Subcutaneous adipose tissue (tissue), 4 donors: ENCODE measurements around the gene SLTM. TPM values are rescaled to one million over a fixed set of nuclear protein-coding genes. Genes with fewer than 3 reads are reported as not detected.

Source experiments
- CTCF ChIP-seq: fragments of 450-650 bp; IDR thresholded peaks from one replicate; pipeline ENCODE4 v1.5.1; 2016; ENCODE audit warnings: low read depth, mild to moderate bottlenecking, control low read depth, antibody characterized with exemption, moderate library complexity
- total RNA-seq, 4 donors: library from RNA; depleted of rRNA; stranded (reverse); fragments of >200 nt; gene quantifications; one replicate each; pipeline ENCODE4 v1.1.0, GENCODE V29; 2016

The SLTM gene
- total RNA-seq, 4 donors from 2014 or later = 102 to 146 (median 122) TPM

- no peak for TF ChIP-seq CTCF
Measured at GRCh38 chr15:58947179-58947578, 13.7 kb upstream of the SLTM start.

DNA sequence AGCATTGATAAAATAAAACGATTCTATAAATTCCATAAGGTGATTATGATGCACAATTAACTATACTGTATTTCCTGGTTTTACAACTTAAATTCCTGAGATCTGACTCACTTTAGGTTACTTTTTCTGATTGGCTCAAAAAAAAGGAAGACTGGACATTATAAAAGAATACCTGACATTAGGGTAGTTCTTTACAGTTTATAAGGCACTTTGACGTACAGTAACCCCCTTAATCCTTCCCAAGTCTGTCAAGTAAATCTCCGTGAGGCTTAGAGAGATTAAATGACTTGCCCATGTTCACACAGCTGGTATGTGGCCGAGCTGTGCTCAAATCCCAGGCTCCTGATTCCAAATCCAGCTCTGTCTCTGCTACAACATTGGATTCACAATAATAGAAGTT is 1.0 kb upstream of the SLTM start:
- no peak for TF ChIP-seq CTCF

GRCh38 chr15:58934114-58934447 is 602 bp upstream of the SLTM start:
- TF ChIP-seq CTCF = no peak

DNA sequence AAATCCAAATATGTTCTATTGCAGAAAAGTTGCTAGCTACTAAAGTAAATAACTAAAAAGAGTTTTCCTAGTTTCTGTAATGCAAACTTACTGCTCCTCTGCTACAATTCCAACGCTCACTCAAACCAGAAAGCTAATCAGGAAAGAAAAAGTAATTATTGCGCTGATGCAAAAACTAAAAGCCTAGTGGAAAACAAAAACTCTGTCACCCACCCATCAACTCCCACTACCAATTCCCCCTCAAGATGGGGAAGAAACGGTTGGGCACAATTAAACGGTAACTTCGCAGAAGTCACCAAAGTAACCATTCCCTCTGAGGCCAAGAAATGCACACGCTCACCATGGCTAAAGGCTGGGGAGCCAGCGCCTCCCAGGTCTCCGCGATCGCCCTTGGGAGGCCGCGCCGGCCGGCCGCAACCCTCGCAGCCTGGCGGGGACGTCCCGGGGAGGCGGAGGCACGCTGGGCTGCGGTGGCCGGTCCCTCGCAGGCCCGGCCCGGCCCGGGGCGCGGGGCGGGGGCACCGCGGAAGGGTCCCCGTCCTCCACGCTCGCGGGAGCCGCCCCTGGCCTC is 684 bp downstream of the SLTM start:
- no peak for TF ChIP-seq CTCF

DNA sequence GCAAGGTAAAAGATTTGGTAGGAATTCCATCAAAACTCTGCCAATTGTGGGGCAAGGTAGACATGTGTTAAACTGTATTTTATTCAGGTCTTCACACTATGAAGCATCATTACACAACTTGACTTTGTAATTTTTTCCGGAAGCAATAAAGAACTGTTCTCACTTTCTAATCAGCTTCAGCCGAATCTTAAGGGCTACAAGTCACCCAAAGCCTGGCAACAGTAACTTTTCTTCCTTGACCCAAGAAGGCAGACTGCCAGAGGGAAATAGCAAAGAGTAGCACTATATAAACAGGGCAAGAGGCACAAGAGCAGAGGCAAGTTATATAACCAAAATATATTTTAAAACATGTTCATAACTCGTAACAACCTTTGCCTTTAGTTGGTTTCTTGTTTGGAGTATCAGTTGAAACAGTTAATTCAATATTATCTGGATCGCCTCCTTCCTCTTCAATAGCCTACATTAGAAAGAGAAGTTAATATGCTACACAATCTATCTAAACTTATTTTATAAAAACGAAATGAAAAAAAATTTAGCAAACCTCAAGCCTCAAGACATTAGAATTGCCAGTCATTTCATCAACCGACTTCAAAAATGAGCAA is 1.4 kb downstream of the SLTM start:
- TF ChIP-seq CTCF = no peak

DNA sequence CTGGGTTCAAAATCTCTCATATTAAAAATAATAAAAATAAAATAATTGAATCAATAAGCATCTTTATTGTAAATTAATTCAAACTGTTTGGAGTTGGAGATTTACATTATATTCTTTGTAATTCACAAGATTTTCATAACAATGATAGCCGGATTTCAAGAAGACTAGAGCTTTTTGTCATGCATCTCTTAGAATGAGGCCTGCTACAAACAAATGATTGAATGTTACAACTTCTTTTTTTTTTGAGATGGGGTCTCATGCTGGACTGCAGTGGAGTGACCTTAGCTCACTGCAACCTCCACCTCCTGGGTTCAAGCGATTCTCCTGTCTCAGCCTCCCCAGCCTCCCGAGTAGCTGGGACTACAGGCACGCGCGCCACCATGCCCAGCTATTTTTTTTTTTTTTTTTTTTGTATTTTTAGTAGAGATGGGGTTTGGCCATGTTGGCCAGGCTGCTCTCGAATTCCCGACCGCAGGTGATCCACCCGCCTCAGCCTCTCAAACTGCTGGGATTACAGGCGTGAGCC is 3.5 kb downstream of the SLTM start:
- no peak for TF ChIP-seq CTCF

DNA sequence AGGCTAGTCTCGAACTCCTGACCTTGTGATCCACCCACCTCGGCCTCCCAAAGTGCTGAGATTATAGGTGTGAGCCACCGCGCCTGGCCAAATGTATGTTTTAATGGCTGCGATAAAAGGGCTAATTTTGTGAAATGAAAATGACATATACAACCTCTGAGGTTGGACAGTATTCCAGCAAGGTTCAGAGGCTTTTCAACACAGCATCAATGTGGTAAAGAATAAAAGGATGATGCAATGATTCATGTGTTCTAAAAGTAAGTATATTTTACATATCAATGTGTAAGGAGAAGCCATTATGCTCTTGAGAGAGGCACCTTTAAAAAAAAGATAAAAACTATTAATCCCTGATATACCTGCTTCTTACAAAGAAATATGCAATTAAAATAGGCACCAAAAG is 6.7 kb downstream of the SLTM start:
- TF ChIP-seq CTCF = no peak
